Gastroesophageal sphincter (tissue), 3 donors: ENCODE results near the gene FBXW7.

Experiments used
- POLR2A ChIP-seq, 2 donors: fragments of 450-650 bp; IDR thresholded peaks; one replicate each; pipeline ENCODE4 v1.6.1; 2017; ENCODE audit warnings: antibody characterized with exemption in 2 of 2, mild to moderate bottlenecking in 2 of 2, moderate library complexity in 1 of 2
- POLR2AphosphoS5 ChIP-seq: sonication (generic); formaldehyde crosslinking; IDR thresholded peaks from one replicate; pipeline ENCODE4 v1.6.1; 2017; ENCODE audit warnings: antibody characterized with exemption
- TF ChIP-seq, protein P1 (sequence below), 4 experiments: fragments of 200-600 bp in 2 of 4; fragments of 450-650 bp in 2 of 4; sonication (generic) in 1 of 4; IDR thresholded peaks; one replicate each; pipeline ENCODE4 v1.5.1; 2017 to 2019; ENCODE audit warnings: antibody characterized with exemption in 4 of 4, mild to moderate bottlenecking in 2 of 4, moderate library complexity in 2 of 4

DNA sequence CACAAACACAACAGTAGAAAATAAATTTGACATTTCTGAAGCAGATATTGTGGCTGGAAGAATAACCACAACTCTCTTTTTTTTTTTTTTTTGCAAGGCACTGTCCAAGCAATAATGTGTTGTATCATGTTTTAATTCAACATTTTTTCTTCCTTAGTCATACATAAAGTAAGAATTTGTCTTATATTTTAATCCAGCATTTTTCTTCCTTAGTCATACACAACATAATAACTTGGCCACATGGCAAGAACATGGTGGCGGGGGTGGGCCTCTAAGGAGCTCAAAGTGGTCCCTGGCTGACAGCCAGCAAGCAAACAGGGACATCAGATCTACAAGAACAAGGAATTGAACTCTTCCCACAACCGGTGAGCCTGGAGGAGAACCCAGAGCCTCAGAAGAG, 20.2 kb downstream of the FBXW7 start:
- TF ChIP-seq, protein P1, sequence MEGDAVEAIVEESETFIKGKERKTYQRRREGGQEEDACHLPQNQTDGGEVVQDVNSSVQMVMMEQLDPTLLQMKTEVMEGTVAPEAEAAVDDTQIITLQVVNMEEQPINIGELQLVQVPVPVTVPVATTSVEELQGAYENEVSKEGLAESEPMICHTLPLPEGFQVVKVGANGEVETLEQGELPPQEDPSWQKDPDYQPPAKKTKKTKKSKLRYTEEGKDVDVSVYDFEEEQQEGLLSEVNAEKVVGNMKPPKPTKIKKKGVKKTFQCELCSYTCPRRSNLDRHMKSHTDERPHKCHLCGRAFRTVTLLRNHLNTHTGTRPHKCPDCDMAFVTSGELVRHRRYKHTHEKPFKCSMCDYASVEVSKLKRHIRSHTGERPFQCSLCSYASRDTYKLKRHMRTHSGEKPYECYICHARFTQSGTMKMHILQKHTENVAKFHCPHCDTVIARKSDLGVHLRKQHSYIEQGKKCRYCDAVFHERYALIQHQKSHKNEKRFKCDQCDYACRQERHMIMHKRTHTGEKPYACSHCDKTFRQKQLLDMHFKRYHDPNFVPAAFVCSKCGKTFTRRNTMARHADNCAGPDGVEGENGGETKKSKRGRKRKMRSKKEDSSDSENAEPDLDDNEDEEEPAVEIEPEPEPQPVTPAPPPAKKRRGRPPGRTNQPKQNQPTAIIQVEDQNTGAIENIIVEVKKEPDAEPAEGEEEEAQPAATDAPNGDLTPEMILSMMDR (IDR thresholded peaks at IDR 0.05), result no peak
- TF ChIP-seq POLR2A (IDR thresholded peaks at IDR 0.05) (no peak), POLR2AphosphoS5 (no peak)
